Trophoblast cell (in vitro differentiated cells and primary cell): ENCODE measurements around the gene PRDM7.

Source experiments
- DNase-seq, 2 donors: peaks; one replicate each; pipeline ENCODE4 v3.0.0-alpha.2; 2016
- H2AFZ ChIP-seq: 2 replicates; pipeline ENCODE4 v1.6.1; 2013; ENCODE audit warnings: low read length, moderate library complexity, mild to moderate bottlenecking; ENCODE audit not compliant: insufficient read depth, poor library complexity
- H2AK5ac ChIP-seq: 2 replicates; pipeline ENCODE4 v1.6.1; 2013; ENCODE audit warnings: mild to moderate bottlenecking, low read length
- H2BK120ac ChIP-seq: 2 replicates; pipeline ENCODE4 v1.6.1; 2013; ENCODE audit warnings: low read length, mild to moderate bottlenecking, moderate library complexity; ENCODE audit not compliant: insufficient read depth, poor library complexity
- H2BK12ac ChIP-seq: 2 replicates; pipeline ENCODE4 v1.6.1; 2013; ENCODE audit warnings: mild to moderate bottlenecking, low read length, moderate library complexity
- H2BK5ac ChIP-seq: 2 replicates; pipeline ENCODE4 v1.6.1; 2013; ENCODE audit warnings: low read length, low read depth, moderate library complexity, mild to moderate bottlenecking; ENCODE audit not compliant: poor library complexity
- H3K14ac ChIP-seq: 2 replicates; pipeline ENCODE4 v1.6.1; 2013; ENCODE audit warnings: mild to moderate bottlenecking, low read length
- H3K18ac ChIP-seq: 2 replicates; pipeline ENCODE4 v1.6.1; 2013; ENCODE audit warnings: mild to moderate bottlenecking, low read length
- H3K23ac ChIP-seq: 2 replicates; pipeline ENCODE4 v1.6.1; 2013; ENCODE audit warnings: low read length
- H3K27ac ChIP-seq: 2 replicates; pipeline ENCODE4 v1.5.1; 2013; ENCODE audit warnings: low read depth, mild to moderate bottlenecking, inconsistent platforms, low read length, moderate library complexity
- H3K27me3 ChIP-seq: 2 replicates; pipeline ENCODE4 v1.6.1; 2013; ENCODE audit warnings: inconsistent platforms, mild to moderate bottlenecking, low read length, moderate library complexity; ENCODE audit not compliant: insufficient read depth
- H3K36me3 ChIP-seq, 2 experiments: 1 replicate in 1 of 2; 2 replicates in 1 of 2; pipeline ENCODE4 v1.6.1; 2013; ENCODE audit warnings: low read length in 2 of 2, mild to moderate bottlenecking in 2 of 2, moderate library complexity in 1 of 2; ENCODE audit not compliant: insufficient read depth in 2 of 2, control insufficient read depth in 1 of 2
- H3K4ac ChIP-seq: 2 replicates; pipeline ENCODE4 v1.6.1; 2013; ENCODE audit warnings: low read depth, mild to moderate bottlenecking, low read length, moderate library complexity
- H3K4me1 ChIP-seq, 2 experiments: 1 replicate in 1 of 2; 2 replicates in 1 of 2; pipeline ENCODE4 v1.6.1; 2013; ENCODE audit warnings: low read length in 2 of 2, mild to moderate bottlenecking in 2 of 2, moderate library complexity in 1 of 2; ENCODE audit not compliant: insufficient read depth in 2 of 2, control insufficient read depth in 1 of 2
- H3K4me2 ChIP-seq: 2 replicates; pipeline ENCODE4 v1.6.1; 2013; ENCODE audit warnings: inconsistent platforms, mild to moderate bottlenecking, low read length, moderate library complexity
- H3K4me3 ChIP-seq: 2 replicates; pipeline ENCODE4 v1.5.1; 2013; ENCODE audit warnings: mild to moderate bottlenecking, low read depth, low read length, inconsistent platforms
- H3K79me1 ChIP-seq: one replicate; pipeline ENCODE4 v1.6.1; 2013; ENCODE audit warnings: low read length
- H3K79me2 ChIP-seq: 2 replicates; pipeline ENCODE4 v1.6.1; 2013; ENCODE audit warnings: low read length, mild to moderate bottlenecking; ENCODE audit not compliant: control insufficient read depth, insufficient read depth, poor library complexity
- H3K9ac ChIP-seq: 2 replicates; pipeline ENCODE4 v1.6.1; 2013; ENCODE audit warnings: mild to moderate bottlenecking, low read length
- H3K9me3 ChIP-seq: 2 replicates; pipeline ENCODE4 v1.6.1; 2013; ENCODE audit warnings: low read depth, mild to moderate bottlenecking, control low read depth, inconsistent platforms, low read length; ENCODE audit not compliant: insufficient read depth
- H4K12ac ChIP-seq: 2 replicates; pipeline ENCODE4 v1.6.1; 2013; ENCODE audit warnings: low read depth, mild to moderate bottlenecking, low read length, moderate library complexity
- H4K8ac ChIP-seq: 2 replicates; pipeline ENCODE4 v1.6.1; 2013; ENCODE audit warnings: low read depth, mild to moderate bottlenecking, low read length, moderate library complexity
- H4K91ac ChIP-seq: one replicate; pipeline ENCODE4 v1.6.1; 2013; ENCODE audit warnings: low read depth, mild to moderate bottlenecking, low read length, moderate library complexity
- WGBS: extraction: QIAGEN DNeasy Blood & Tissue Kit; methylation state at CpG from one replicate; pipeline ENCODE4 v1.1.7; 2013; ENCODE audit warnings: missing lambda C conversion rate; ENCODE audit not compliant: insufficient read length, insufficient coverage; ENCODE audit errors: extremely low coverage; 5-methylcytosine and 5-hydroxymethylcytosine counted together

The PRDM7 gene

GRCh38 chr16:90043526-90043925, 33.6 kb downstream of the PRDM7 start:
- no peak overlapping the region for H2AK5ac ChIP-seq
- no peak overlapping the region for H3K27ac ChIP-seq
- peaks cover 7 to 8% of the 10 kb centered on the region in 2 experiments for H3K4me1 ChIP-seq
- no peak overlapping the region for H4K8ac ChIP-seq
- no peak overlapping the region for H4K91ac ChIP-seq
- H3K9me3 ChIP-seq, result peaks cover 7% of the 10 kb centered on the region
- H3K4me3 ChIP-seq, result no peak overlapping the region
- H3K27me3 ChIP-seq, result no peaks in the 10 kb centered on the region
- no peak overlapping the region for H3K4ac ChIP-seq
- no peak overlapping the region for H3K14ac ChIP-seq
- no peak overlapping the region for H3K4me2 ChIP-seq
- no peak overlapping the region for H3K9ac ChIP-seq
- H3K79me1 ChIP-seq, result no peaks in the 10 kb centered on the region
- no peak overlapping the region for H4K12ac ChIP-seq
- no peak overlapping the region for H2AFZ ChIP-seq
- H3K79me2 ChIP-seq, result no peaks in the 10 kb centered on the region
- WGBS, result no CpG with 5 or more reads among the region's 20 CpGs
- DNase-seq, result no peak
- peaks cover 2 to 10% of the 10 kb centered on the region in 2 experiments for H3K36me3 ChIP-seq
- no peak overlapping the region for H2BK120ac ChIP-seq
- H3K23ac ChIP-seq, result no peak overlapping the region
- H3K18ac ChIP-seq, result no peak overlapping the region
- H2BK12ac ChIP-seq, result no peak overlapping the region
- no peak overlapping the region for H2BK5ac ChIP-seq

- DNase-seq, result no peak
- H3K18ac ChIP-seq, result no peak overlapping the region
- no peak overlapping the region for H4K12ac ChIP-seq
- no peak overlapping the region for H3K9ac ChIP-seq
- no peak overlapping the region for H3K4me3 ChIP-seq
- peaks cover 6% of the 10 kb centered on the region for H3K9me3 ChIP-seq
- no peak overlapping the region for H3K14ac ChIP-seq
- H3K23ac ChIP-seq, result no peak overlapping the region
- H3K36me3 ChIP-seq, result peaks cover 2 to 10% of the 10 kb centered on the region in 2 experiments
- no CpG with 5 or more reads among the region's 19 CpGs for WGBS
- no peaks in the 10 kb centered on the region for H3K79me2 ChIP-seq
- no peak overlapping the region for H3K27ac ChIP-seq
- no peaks in the 10 kb centered on the region for H3K27me3 ChIP-seq
- H4K8ac ChIP-seq, result no peak overlapping the region
- no peak overlapping the region for H3K4me2 ChIP-seq
- no peak overlapping the region for H2BK12ac ChIP-seq
- no peak overlapping the region for H2BK5ac ChIP-seq
- H3K4me1 ChIP-seq, result peaks cover 7 to 8% of the 10 kb centered on the region in 2 experiments
- no peak overlapping the region for H3K4ac ChIP-seq
- H3K79me1 ChIP-seq, result no peaks in the 10 kb centered on the region
- no peak overlapping the region for H2AFZ ChIP-seq
- no peak overlapping the region for H4K91ac ChIP-seq
- H2AK5ac ChIP-seq, result no peak overlapping the region
- no peak overlapping the region for H2BK120ac ChIP-seq
Measured at GRCh38 chr16:90042946-90043514, 34.1 kb downstream of the PRDM7 start.

GRCh38 chr16:90041896-90042473, 35.1 kb downstream of the PRDM7 start:
- Histone ChIP-seq H2BK5ac (no peak overlapping the region), H3K36me3 (peaks cover 4 to 13% of the 10 kb centered on the region in 2 experiments), H3K4ac (no peak overlapping the region), H3K4me2 (no peak overlapping the region), H3K4me3 (no peak overlapping the region), H2AK5ac (no peak overlapping the region), H4K91ac (no peak overlapping the region), H2BK12ac (no peak overlapping the region), H3K27me3 (no peaks in the 10 kb centered on the region), H4K8ac (no peak overlapping the region), H3K79me1 (no peaks in the 10 kb centered on the region), H3K27ac (no peak overlapping the region), H3K18ac (no peak overlapping the region), H3K23ac (no peak overlapping the region), H3K14ac (no peak overlapping the region), H3K4me1 (peaks cover 2 to 4% of the 10 kb centered on the region in 2 experiments), H3K9me3 (peaks cover 4% of the 10 kb centered on the region), H4K12ac (no peak overlapping the region), H3K79me2 (no peaks in the 10 kb centered on the region), H3K9ac (no peak overlapping the region), H2AFZ (no peak overlapping the region), H2BK120ac (no peak overlapping the region)
- no peak for DNase-seq
- no CpG with 5 or more reads among the region's 16 CpGs for whole genome bisulfite sequencing

- Histone ChIP-seq H3K23ac (no peak overlapping the region), H2BK5ac (no peak overlapping the region)
Measured at GRCh38 chr16:90040152-90041023, 36.7 kb downstream of the PRDM7 start.

More at GRCh38 chr16:90040152-90041023, 36.7 kb downstream of the PRDM7 start:
- H3K4me3 ChIP-seq, result no peak overlapping the region
- no peak overlapping the region for H2BK12ac ChIP-seq
- H3K9ac ChIP-seq, result no peak overlapping the region
- no peak overlapping the region for H2BK120ac ChIP-seq
- no peaks in the 10 kb centered on the region for H3K4me1 ChIP-seq
- no peak overlapping the region for H4K91ac ChIP-seq
- H3K4me2 ChIP-seq, result no peak overlapping the region
- no peak overlapping the region for H4K8ac ChIP-seq
- no peaks in the 10 kb centered on the region for H3K79me1 ChIP-seq
- peaks cover 3% of the 10 kb centered on the region for H3K9me3 ChIP-seq
- H3K27me3 ChIP-seq, result no peaks in the 10 kb centered on the region
- no peak overlapping the region for H3K18ac ChIP-seq
- H2AFZ ChIP-seq, result no peak overlapping the region
- no peak overlapping the region for H3K14ac ChIP-seq
- no peaks in the 10 kb centered on the region for H3K79me2 ChIP-seq
- no peak overlapping the region for H4K12ac ChIP-seq
- H3K36me3 ChIP-seq, result peaks cover 8 to 18% of the 10 kb centered on the region in 2 experiments
- no peak overlapping the region for H3K4ac ChIP-seq
- WGBS, result no CpG with 5 or more reads among the region's 29 CpGs
- no peak overlapping the region for H2AK5ac ChIP-seq
- no peak overlapping the region for H3K27ac ChIP-seq
- no peak for DNase-seq
